GM18870 (cell line): ENCODE measurements around the gene IL13RA2.

Experiments used
- ATAC-seq: cut with Tn5 transposase; IDR thresholded peaks from one replicate; pipeline ENCODE4 v1.9.1; 2021; ENCODE audit warnings: moderate library complexity; ENCODE audit not compliant: unreplicated experiment

Gene IL13RA2, protein sequence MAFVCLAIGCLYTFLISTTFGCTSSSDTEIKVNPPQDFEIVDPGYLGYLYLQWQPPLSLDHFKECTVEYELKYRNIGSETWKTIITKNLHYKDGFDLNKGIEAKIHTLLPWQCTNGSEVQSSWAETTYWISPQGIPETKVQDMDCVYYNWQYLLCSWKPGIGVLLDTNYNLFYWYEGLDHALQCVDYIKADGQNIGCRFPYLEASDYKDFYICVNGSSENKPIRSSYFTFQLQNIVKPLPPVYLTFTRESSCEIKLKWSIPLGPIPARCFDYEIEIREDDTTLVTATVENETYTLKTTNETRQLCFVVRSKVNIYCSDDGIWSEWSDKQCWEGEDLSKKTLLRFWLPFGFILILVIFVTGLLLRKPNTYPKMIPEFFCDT

DNA sequence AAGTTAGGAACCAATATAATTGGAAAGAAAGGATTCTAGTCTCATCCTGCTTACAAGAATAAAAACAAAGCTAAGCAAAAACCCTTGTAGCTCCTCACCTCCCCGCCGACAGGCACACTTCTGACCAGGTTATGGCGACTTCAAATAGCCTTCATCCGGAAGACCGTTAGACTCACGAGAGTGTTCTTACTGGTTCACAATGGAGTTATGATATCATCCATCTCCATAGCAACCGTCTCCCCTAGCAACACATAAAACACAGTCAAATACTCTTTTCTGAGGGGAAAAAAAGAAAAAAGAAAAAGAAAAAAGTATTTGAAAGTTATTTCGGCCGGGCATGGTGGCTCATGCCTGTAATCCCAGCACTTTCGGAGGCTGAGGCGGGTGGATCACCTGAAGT, at the start of gene IL13RA2:
TSS of gene IL13RA2 (minus strand) at position 162 of the 400 bp plus-strand sequence. CDS start 347 bp downstream, outside the sequence.
- no peak for ATAC-seq

DNA sequence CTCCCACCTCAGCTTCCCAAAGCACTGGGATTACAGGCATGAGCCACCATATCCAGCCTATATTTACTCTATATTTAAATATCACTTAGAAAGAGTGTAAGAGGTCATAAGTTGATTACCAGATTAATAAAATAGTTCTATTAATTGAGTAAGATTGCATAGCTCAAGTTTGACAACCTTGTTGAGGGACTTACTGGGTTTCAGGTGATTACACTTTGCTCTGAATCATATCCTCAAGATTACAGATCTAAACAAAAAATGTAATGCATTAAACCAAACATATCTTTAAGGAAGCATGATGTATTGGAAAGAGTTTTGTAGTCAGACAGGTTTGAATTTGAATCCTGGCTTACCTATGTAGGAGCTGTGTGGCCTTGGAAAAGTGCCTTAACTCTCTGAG, 47.9 kb upstream of the IL13RA2 start:
- no peak for ATAC-seq

DNA sequence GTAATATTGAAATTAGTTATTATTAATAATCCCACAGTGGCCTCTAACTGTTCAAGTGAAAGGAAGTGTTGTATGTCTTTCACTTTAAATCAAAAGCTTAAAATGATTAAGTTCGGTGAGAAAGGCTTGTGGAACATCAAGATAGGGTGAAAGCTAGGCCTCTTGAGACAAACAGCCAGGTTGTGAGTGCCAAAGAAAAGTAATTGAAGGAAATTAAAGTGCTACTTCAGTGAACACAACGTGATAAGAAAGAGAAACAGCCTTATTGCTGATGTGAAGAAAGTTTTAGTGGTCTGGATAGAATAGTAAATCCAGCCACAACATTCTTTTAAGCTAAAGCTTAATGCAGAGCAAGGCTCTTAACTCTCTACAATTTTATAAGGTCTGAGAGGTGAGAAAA, 42.6 kb upstream of the IL13RA2 start:
- ATAC-seq, result no peak

DNA sequence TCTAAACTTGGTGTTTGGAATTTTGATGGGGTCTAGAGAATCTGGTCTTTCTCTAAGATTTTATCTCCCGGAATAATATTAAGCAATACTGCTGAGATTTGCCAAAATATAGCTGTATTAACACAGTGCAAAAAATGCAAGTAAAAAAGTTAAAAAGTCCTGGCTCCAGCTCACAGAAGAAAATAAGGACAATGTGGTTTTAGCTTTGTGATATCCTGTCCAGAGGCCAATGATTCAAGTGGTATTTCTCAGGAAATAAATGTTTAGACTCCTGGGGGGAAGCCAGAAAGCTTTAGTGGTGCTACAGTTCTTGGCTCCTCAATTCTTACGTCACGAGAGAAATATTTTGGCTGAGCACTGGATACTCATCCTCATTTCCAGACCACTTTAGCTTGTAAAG, 40.9 kb upstream of the IL13RA2 start:
- no peak for ATAC-seq

DNA sequence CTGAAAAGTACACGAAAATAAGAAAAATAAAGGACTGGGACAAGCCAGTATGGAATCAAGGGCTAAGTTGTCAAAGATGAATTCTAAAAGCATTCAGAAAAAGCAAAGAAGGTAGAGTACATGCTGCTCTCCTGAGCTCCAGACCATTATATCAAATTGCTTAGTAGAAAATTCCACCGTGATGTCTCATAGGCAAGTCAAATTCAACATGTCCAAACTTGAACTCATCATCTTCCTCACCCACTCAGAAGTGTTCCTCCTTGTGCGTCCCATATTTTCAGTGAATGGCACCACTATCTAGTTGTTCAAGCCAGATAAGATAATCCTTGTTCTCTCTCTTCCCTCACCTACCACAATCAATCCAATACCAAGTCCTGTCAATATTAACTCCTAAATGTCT, 37.5 kb upstream of the IL13RA2 start:
- no peak for ATAC-seq

DNA sequence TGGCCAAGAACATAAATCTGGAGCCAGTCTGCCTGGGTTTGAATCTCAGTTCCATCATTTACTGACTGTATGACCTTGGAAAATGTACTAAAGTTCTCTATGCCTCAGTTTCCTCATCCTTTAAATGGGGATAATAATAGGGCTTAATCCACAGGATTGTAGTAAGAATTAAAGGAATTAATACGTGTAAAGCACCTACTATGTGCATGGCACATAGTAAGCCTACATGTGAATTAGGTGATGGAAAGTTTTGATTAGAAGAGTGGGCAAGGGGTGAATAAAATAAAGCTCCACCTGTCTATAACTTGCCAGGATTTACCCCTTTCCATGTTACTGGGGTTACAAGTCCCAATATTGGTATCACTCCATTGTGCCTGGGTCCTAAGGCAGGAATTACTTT, 35.8 kb upstream of the IL13RA2 start:
- ATAC-seq, result no peak

DNA sequence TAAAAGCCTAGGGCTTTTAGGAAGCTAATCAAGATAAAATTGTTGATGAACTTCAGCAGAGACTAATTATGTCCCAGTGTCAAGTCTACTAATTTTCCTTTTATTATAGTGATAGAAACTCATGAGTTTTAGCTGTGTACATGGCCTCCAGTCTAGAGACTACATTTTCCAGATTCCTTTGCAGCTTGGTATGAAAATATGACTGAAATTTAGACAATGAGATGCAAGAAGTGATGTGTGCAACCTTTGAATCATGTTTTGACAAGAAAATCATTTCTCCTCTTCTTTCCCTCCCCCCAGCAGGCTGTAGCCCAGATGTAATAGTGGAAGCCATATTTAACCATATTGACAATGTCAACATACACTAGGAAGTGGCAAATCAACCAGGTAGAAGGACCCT, 30.3 kb upstream of the IL13RA2 start:
- no peak for ATAC-seq

DNA sequence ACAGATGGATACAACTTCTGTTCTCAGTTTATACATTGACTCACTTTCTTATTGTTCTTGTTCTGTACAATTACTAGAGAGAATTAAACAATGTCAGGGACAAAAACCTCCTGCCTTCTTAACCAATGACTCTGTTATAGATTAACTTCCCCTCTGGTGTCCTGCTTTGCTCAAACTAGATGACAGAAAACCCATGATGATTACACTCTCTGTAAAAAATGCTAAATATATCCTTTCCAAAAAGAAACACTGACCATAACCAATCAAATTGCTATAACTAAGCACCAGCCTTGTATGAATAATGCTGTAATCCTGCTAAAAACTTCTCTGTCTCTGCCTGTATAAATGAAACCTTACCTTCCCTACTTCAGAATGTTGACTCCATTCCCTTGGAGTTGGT, 29.8 kb upstream of the IL13RA2 start:
- ATAC-seq, result no peak

DNA sequence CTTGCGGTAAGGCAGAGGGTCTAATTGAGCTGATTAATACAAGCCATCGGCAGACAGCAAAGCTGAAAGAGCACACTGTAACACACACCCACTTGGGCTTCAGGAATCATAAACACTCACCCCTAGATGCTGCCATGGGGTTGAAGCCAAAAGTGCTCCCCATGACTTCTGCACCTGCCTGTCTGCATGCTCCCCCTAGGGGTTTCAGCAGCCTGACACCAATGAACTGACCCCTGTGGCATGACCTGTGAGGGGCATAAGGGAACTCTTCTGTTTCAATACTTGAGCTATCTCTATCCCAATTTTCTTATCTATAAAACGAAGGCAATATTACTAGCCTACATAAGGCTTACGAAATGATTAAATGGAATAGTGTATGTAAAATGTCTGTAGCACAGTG, 23.0 kb upstream of the IL13RA2 start:
- ATAC-seq, result no peak

DNA sequence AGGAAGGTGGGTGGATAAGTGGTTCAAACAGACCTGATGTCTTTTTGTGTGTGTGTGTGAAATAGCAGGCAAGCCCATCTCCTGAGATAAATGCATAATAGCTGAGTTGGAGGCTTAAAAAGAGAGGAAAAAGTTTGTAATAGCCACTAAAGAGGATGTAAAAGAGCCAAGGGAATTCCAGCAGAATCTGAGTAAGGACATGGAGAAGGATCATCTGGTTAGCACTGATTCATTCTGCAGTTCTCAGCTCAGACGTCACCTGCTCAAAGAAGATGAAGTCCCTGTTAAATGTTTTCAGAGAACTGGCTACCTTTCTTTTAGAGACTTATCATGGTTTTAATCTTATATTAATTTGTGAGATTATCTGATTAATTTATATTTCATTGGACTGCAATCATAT, 21.0 kb upstream of the IL13RA2 start:
- ATAC-seq, result no peak

DNA sequence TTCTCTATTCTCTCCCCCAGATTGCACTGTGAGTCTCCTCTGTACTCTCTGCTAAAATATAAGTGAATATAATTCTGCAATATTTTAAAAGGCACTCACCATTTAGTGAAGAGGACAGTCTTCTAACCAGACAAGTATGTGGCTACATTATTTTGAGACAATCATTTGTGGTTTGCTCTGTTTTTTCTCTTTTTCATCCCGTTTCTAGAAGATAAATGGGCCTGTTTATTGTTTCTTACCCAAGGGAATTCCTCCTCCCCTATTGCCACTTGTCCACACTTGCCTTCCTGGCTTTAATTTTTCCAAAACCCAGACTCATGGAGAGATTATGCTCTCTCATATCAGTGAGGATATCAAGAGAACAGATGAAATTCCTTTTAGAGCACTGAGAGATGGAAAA, 18.6 kb upstream of the IL13RA2 start:
- ATAC-seq, result no peak

DNA sequence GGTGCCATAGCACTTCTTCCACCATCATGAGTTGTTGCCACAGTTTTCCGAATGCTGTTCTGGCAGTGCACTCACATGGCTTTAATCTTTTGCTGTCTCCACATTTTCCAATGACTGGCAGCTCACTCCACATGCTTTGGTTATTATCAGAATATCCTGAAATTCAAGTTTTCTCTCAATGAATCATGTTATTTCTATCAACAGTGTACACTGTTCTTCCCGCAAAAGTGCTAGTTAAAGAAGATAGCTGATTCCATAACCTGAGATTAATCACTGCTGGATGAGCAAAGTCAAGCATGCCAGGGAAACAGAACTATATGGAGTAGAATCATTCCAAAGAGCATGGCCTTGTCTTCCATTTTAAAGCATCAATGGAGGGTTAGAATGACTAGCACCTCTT, 14.6 kb upstream of the IL13RA2 start:
- ATAC-seq, result no peak

DNA sequence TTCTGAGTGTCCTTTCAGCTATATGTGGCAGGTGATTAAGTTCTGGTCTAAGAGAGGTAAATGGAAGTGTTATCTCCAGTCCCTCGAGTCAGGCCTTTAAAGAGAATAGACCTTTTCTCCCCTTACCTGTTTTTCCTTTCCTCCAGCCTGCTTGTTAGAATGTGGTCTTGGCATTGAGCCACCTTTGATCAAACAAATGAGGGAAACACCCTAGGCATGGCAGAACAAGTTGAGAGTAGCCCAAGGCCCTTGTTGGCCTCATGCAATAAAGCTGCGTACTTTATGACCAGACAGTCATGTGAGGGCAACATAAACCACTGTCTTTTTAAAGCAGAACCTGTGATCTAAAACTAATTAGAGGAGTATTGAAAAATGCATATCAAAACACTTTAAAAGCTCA, 13.2 kb upstream of the IL13RA2 start:
- no peak for ATAC-seq

DNA sequence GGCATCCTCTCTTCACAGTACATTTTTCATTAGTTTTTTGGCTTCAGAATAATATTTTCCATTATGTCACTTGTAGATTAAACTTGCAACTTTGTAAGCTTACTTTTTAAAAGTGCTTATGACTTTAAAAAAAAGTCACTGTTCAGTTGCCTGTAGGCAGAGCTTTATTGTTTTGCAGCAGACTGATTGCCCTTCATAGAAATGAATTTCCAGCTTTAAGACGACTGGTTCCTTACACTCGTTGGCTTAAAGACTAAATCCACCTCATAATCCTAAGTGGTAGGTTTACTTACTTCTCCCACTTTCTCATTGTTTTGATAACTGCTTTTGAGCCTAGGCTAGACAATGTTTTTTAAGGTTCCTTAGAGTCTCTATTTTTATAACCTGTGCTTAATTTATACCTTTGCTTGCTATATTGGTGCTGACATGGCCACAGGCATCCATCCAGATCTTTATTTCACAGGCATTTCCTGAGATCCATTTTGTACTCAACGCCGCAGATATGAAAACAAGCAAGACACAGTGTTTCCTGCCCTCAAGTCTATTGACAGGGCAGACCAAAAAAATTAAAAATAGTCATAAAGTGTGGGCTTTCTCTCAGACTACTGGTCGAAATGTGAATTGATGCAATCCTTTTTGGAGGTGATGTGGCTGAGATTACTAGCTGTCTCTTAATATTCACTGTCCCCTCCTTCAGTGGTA, 12.6 kb upstream of the IL13RA2 start:
- ATAC-seq, result no peak

DNA sequence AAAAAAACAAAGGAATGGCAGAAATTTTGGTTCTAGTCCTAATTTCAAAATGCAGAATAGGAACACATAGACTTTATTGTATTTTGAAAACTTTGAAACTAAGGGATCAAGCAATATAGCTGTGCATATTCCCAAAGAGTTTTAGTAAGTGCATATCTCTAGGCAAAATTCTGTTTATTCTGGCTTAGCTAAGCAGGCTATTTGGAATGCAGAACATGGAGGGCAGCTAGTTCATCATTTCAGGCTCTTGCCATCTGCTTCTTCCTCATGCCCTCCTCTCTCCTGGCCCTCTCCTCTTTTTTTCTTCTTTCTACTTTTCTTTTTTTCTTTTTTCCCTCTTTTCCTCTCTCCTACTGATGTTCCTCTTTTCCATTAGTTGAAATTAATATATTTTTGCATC, 12.0 kb upstream of the IL13RA2 start:
- no peak for ATAC-seq

DNA sequence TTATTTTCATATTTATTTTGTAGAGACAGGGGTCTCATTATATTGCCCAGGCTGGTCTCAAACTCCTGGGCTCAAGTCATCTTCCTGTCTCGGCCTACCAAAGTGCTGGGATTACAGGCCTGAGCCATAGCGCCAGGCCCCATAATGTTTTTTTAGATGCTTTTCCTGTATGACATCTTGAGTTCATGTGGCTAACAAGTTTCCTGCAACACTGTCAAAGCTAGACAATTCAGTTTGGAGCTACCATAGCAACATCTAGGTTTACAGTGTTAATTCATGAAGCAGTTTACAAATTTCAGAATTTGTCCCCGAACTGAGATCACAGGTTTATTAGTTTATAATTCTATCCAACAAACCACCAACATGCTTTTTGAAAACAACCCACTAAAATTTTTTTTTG, 6.4 kb upstream of the IL13RA2 start:
- no peak for ATAC-seq

DNA sequence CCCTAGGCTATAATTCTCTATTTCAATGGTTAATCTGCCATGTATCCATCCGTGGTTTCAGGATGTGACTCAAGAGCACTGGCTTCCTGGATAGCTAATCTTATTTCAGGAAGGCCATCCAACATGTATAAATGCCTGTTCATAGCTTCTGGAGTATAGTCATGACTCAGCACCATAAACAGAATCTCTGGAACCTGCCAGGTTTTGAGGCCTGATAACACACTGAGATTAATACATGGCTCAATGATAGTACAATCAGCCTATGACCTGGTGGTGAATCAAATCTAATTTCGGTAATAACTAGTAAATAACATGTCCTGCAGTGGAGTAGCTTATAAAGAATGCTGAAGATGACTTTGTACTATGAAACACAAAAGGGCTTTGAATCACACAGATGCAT, 5.7 kb upstream of the IL13RA2 start:
- no peak for ATAC-seq

DNA sequence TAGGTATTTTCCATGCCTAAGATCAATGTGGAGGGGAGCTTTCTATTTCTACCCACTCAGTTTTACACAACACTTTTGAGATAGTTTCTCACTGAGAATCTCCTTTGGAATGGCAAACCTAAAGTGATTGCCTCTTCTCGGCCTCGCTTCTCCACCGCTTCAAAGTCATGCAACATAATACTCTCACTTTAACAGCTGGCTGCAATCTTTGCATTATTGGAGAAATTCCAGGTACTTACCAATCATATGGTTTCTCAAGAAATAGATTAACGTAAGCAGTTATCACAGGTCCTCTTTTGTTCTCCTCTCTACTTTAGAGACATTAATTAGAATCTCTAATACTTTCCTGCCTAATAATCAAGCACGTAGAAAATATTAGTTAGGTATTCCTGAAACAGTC, 3.7 kb upstream of the IL13RA2 start:
- ATAC-seq, result no peak

DNA sequence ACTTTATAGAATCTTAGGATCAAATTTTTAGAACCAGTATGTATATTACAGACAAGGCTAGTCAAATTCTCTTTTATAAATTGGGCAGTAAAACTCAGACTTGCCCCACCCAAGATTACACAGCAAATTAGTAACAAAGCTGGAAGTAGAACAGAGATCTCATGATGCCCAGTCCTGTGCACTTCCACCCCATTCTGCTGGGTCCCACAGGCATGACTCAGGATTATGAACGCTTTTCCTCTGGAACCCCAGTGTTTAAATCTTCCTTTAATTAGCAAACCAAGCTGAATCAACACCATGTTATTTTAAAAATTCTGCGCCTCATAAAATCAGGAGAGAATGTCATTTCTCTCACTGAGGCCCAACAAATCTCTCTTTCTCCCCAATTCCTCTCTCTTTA, 1.5 kb upstream of the IL13RA2 start:
- ATAC-seq, result no peak

DNA sequence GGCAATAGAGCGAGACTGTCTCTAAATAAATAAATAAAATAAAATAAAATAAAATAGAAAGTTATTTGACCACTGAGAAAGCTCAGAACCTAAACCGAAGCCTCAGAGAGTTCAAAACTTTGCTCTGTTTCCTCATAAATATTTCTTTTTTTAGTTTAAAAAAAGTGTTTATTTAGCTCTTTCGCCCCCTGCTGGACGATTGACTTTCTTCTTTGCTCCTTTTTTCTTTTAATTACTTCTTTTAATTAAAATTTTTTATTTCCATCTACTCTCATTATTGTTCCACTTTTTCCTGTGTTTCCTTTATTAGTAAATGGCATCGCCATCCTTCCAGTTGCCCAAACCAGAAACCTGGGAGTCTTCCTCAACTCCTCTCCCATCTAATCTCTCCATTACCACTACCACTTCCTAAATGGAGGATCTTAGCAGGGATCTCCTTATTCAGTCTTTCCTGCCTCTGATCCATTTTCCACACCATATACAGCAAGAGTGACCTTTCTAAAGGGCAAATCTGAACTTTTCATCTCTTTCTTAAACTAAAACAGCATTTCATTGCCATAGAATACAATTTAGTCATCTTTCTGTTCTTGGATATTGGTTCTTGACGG, 728 bp upstream of the IL13RA2 start:
- no peak for ATAC-seq

DNA sequence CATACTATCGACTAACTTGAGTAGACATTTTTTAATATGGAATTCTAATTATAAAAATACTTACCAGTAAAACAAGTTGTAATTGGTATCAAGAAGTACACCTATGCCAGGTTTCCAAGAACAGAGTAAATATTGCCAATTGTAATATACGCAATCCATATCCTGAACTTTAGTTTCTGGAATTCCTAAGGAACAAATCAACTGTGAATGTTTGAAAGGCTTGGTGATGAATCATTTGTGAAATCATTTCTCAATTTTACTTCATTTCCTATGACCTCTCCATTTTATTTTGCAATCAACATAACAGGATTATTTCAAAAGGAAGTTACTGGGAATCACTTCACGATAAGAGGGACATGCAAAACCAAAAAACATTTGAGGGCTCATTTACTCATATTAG, 3.7 kb downstream of the IL13RA2 start:
- ATAC-seq, result no peak

DNA sequence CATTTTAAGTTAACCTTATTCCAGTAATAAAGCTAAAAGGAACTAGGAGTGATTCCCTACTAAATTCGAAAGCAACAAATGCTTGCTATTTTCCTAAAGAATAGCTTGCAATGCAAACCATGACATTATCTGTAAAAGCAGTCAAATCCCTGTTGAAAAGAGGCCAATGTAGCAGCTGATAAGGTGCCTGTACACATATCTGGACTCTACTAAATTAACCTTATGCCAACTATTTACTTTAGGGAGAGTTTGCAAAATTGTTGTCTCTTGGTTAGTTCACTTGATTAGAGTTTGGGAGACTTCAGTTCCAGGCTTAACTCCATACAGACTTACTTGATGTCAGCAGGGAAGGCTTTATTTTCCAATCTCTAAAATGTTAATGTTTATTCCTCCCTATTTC, 6.0 kb downstream of the IL13RA2 start:
- no peak for ATAC-seq
